Stomach smooth muscle (tissue), 2 donors: ENCODE measurements around the gene DOK7.
"Not testable (repeated sequence)": the region's sequence is repeated elsewhere in the genome, so short reads cannot be mapped to it uniquely, and the experiment has no call there.

Source experiments
- H3K27ac ChIP-seq: one replicate; pipeline ENCODE4 v1.7.0; 2013; ENCODE audit warnings: mild to moderate bottlenecking, low read length, inconsistent platforms
- H3K27me3 ChIP-seq, 2 donors: one replicate each; pipeline ENCODE4 v1.7.0; 2013; ENCODE audit warnings: low read length in 2 of 2; ENCODE audit not compliant: insufficient read depth in 2 of 2, control insufficient read depth in 1 of 2
- H3K36me3 ChIP-seq, 2 donors: one replicate each; pipeline ENCODE4 v1.7.0; 2013; ENCODE audit warnings: low read length in 2 of 2; ENCODE audit not compliant: control insufficient read depth in 2 of 2, insufficient read depth in 2 of 2
- H3K4me1 ChIP-seq: one replicate; pipeline ENCODE4 v1.7.0; 2013; ENCODE audit warnings: low read length; ENCODE audit not compliant: control insufficient read depth, insufficient read depth
- H3K4me3 ChIP-seq, 2 donors: one replicate each; pipeline ENCODE4 v1.7.0; 2013; ENCODE audit warnings: low read length in 2 of 2
- H3K9ac ChIP-seq, 2 donors: one replicate each; pipeline ENCODE4 v1.7.0; 2013; ENCODE audit warnings: low read length in 2 of 2, mild to moderate bottlenecking in 1 of 2
- H3K9me3 ChIP-seq, 2 donors: one replicate each; pipeline ENCODE4 v1.7.0; 2013; ENCODE audit warnings: low read length in 2 of 2; ENCODE audit not compliant: control insufficient read depth in 2 of 2
- donor health status: healthy.
- donor health status: Pancreatic carcinoma.

Gene DOK7

GRCh38 chr4:3511601-3512000 lies 48.5 kb downstream of the DOK7 start:
- not testable (repeated sequence) for H3K4me3 ChIP-seq, H3K4me1 ChIP-seq, H3K9me3 ChIP-seq, H3K27ac ChIP-seq, H3K27me3 ChIP-seq, H3K9ac ChIP-seq
- H3K36me3 ChIP-seq, result peaks cover 53 to 54% of the 10 kb centered on the region in 2 donors

- H3K4me1 ChIP-seq, result no peaks in the 10 kb centered on the region
- H3K27ac ChIP-seq, result no peak overlapping the region
- no peaks in the 10 kb centered on the region for H3K27me3 ChIP-seq
- peaks cover 60 to 61% of the 10 kb centered on the region in 2 donors for H3K36me3 ChIP-seq
- no peaks in the 10 kb centered on the region for H3K9me3 ChIP-seq
- H3K9ac ChIP-seq, result no peak overlapping the region
- no peak overlapping the region for H3K4me3 ChIP-seq
Measured at GRCh38 chr4:3512279-3512678, 49.2 kb downstream of the DOK7 start.

GRCh38 chr4:3512719-3513118 lies 49.6 kb downstream of the DOK7 start:
- Histone ChIP-seq H3K4me1 (no peaks in the 10 kb centered on the region), H3K4me3 (no peak overlapping the region), H3K27me3 (no peaks in the 10 kb centered on the region), H3K9me3 (no peaks in the 10 kb centered on the region), H3K9ac (no peak overlapping the region), H3K27ac (no peak overlapping the region), H3K36me3 (peaks cover 62 to 65% of the 10 kb centered on the region in 2 donors)

- Histone ChIP-seq H3K9me3 (no peaks in the 10 kb centered on the region), H3K27me3 (no peaks in the 10 kb centered on the region), H3K27ac (no peak overlapping the region), H3K36me3 (peaks cover 61 to 64% of the 10 kb centered on the region in 2 donors), H3K4me1 (no peaks in the 10 kb centered on the region), H3K9ac (no peak overlapping the region), H3K4me3 (no peak overlapping the region)
Measured at GRCh38 chr4:3513807-3514206, 50.7 kb downstream of the DOK7 start.

GRCh38 chr4:3514221-3514780 lies 51.2 kb downstream of the DOK7 start:
- Histone ChIP-seq H3K4me3 (no peak overlapping the region), H3K36me3 (peaks cover 61 to 66% of the 10 kb centered on the region in 2 donors), H3K27me3 (no peaks in the 10 kb centered on the region), H3K4me1 (no peaks in the 10 kb centered on the region), H3K9ac (no peak overlapping the region), H3K9me3 (no peaks in the 10 kb centered on the region), H3K27ac (no peak overlapping the region)

GRCh38 chr4:3514806-3515501 lies 51.8 kb downstream of the DOK7 start:
- peaks cover 65 to 71% of the 10 kb centered on the region in 2 donors for H3K36me3 ChIP-seq
- H3K27ac ChIP-seq, result no peak overlapping the region

GRCh38 chr4:3515646-3516045 lies 52.5 kb downstream of the DOK7 start:
- Histone ChIP-seq H3K9me3 (no peaks in the 10 kb centered on the region), H3K36me3 (peaks cover 72 to 75% of the 10 kb centered on the region in 2 donors), H3K4me1 (no peaks in the 10 kb centered on the region), H3K27me3 (no peaks in the 10 kb centered on the region), H3K27ac (no peak overlapping the region), H3K9ac (no peak overlapping the region), H3K4me3 (no peak overlapping the region)

More at GRCh38 chr4:3514806-3515501, 51.8 kb downstream of the DOK7 start:
- H3K27me3 ChIP-seq, result no peaks in the 10 kb centered on the region
- H3K4me1 ChIP-seq, result no peaks in the 10 kb centered on the region
- H3K4me3 ChIP-seq, result no peak overlapping the region
- H3K9ac ChIP-seq, result no peak overlapping the region
- H3K9me3 ChIP-seq, result no peaks in the 10 kb centered on the region

- no peak overlapping the region for H3K4me3 ChIP-seq
- no peak overlapping the region for H3K27ac ChIP-seq
- H3K27me3 ChIP-seq, result no peaks in the 10 kb centered on the region
- H3K36me3 ChIP-seq, result peaks cover 68 to 71% of the 10 kb centered on the region in 2 donors
- H3K9ac ChIP-seq, result no peak overlapping the region
- H3K9me3 ChIP-seq, result no peaks in the 10 kb centered on the region
- no peaks in the 10 kb centered on the region for H3K4me1 ChIP-seq
Measured at GRCh38 chr4:3516061-3516835, 53.1 kb downstream of the DOK7 start.

- Histone ChIP-seq H3K9ac (no peak overlapping the region), H3K9me3 (no peaks in the 10 kb centered on the region), H3K4me1 (no peaks in the 10 kb centered on the region), H3K36me3 (peaks cover 69 to 71% of the 10 kb centered on the region in 2 donors), H3K27ac (no peak overlapping the region), H3K27me3 (no peaks in the 10 kb centered on the region), H3K4me3 (no peak overlapping the region)
Measured at GRCh38 chr4:3516836-3517730, 54.0 kb downstream of the DOK7 start.

GRCh38 chr4:3517731-3518510 lies 54.8 kb downstream of the DOK7 start:
- H3K9ac ChIP-seq, result no peak overlapping the region
- no peaks in the 10 kb centered on the region for H3K9me3 ChIP-seq
- H3K27ac ChIP-seq, result no peak overlapping the region
- peaks cover 61 to 67% of the 10 kb centered on the region in 2 donors for H3K36me3 ChIP-seq
- H3K4me3 ChIP-seq, result no peak overlapping the region
- no peaks in the 10 kb centered on the region for H3K27me3 ChIP-seq
- no peaks in the 10 kb centered on the region for H3K4me1 ChIP-seq
